Liver (tissue), 3 donors: ENCODE measurements around the gene DNAJC4.

Experiments
- ATF3 ChIP-seq: IDR thresholded peaks from 2 replicates; pipeline ENCODE4 v1.6.1; 2016; ENCODE audit warnings: antibody characterized with exemption
- CTCF ChIP-seq: fragments of 150-350 bp; IDR thresholded peaks from 2 replicates; pipeline ENCODE4 v1.5.1; 2017; ENCODE audit warnings: improper control_type of control experiment, low read depth, low read length; ENCODE audit not compliant: missing input control
- EGR1 ChIP-seq, 2 donors: IDR thresholded peaks; 2 replicates each; pipeline ENCODE4 v1.6.1; 2016 to 2018; ENCODE audit warnings: antibody characterized with exemption in 2 of 2, low read depth in 2 of 2
- FOXA1 ChIP-seq: IDR thresholded peaks from 2 replicates; pipeline ENCODE4 v1.6.1; 2016; ENCODE audit warnings: antibody characterized with exemption
- MAX ChIP-seq: IDR thresholded peaks from 2 replicates; pipeline ENCODE4 v1.6.1; 2016; ENCODE audit warnings: antibody characterized with exemption
- RAD21 ChIP-seq, 2 donors: IDR thresholded peaks; 2 replicates each; pipeline ENCODE4 v1.6.1; 2016; ENCODE audit warnings: antibody characterized with exemption in 2 of 2, mild to moderate bottlenecking in 2 of 2
- REST ChIP-seq: IDR thresholded peaks from 2 replicates; pipeline ENCODE4 v1.6.1; 2016; ENCODE audit warnings: antibody characterized with exemption, mild to moderate bottlenecking
- YY1 ChIP-seq: IDR thresholded peaks from 2 replicates; pipeline ENCODE4 v1.6.1; 2016; ENCODE audit warnings: antibody characterized with exemption, mild to moderate bottlenecking
- donor health status: healthy.
- donor health status: healthy.

GRCh38 chr11:64253043-64253442, 22.7 kb downstream of the DNAJC4 start:
- TF ChIP-seq CTCF = no peak
- TF ChIP-seq REST = no peak
- TF ChIP-seq EGR1 (IDR thresholded peaks at IDR 0.05; ENCODE audit: low read depth in 2 of 2) = no peak
- TF ChIP-seq RAD21 (IDR thresholded peaks at IDR 0.05) = no peak
- no peak for TF ChIP-seq MAX
- TF ChIP-seq YY1 = no peak
- no peak for TF ChIP-seq FOXA1
- no peak for TF ChIP-seq ATF3
